Effector CD4-positive, alpha-beta T cell (primary cell): ENCODE data around the gene RICTOR.
"Not testable (repeated sequence)": the region's sequence is repeated elsewhere in the genome, so short reads cannot be mapped to it uniquely, and the experiment has no call there.

ENCODE experiments used
- DNase-seq: peaks from one replicate; pipeline ENCODE4 v3.0.0-alpha.2; 2020

Gene RICTOR

DNA sequence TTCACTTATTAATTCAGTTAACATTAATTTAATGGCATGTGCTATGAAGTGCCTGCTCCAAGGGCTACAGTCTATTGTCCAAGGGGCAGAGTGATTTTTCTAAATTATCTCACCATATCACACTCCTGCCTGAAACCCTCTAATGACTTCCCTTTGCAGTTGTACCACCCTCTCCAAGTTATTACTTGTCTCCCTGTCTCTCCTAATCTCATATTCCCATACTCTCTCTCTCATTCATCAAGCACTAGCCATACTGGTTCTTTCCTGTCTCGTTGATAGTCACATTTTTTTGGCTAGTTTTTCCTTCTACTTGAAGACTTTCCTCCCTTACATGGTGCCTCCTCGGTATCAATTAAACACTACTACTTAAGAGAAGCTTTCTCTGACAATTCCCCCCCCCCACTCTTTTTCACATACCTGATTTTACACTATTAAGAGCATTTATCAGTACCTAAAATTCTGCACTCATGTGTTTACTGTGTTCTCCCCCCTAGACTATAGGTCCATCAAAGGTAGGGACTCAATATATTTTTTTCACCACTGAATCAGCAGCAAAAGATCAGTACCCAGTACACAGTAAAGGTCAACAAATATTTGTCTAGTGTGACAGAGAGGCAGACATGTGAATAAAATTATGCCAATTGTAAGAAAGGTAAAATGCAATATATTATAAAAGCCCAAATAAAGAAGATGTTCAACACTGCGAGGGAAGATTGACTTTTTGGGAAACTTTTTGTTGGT, 19.0 kb downstream of the RICTOR start:
- DNase-seq: no peak

- no peak for DNase-seq
Measured at GRCh38 chr5:39053189-39053588, 21.0 kb downstream of the RICTOR start.

- DNase-seq: no peak
Measured at GRCh38 chr5:39052141-39052540, 22.1 kb downstream of the RICTOR start.

DNA sequence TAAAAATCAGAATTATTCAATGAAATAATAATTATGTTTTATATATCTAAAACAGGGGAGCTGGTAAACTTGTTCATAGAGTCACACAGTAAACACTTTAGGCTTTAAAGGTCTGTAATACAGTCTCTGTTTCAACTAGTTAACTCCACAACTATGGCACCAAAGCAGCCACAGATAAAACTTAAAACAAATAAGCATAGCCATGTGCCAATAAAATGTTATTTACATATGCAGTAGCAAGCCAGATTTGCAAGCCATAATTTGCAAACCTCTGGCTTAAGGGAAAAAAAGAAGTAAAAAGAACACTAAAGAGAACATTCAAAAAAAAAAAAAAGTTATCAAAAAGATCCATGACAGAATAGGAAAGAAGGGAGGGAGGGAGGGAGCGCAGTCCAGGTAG, 24.9 kb downstream of the RICTOR start:
- no peak for DNase-seq

DNA sequence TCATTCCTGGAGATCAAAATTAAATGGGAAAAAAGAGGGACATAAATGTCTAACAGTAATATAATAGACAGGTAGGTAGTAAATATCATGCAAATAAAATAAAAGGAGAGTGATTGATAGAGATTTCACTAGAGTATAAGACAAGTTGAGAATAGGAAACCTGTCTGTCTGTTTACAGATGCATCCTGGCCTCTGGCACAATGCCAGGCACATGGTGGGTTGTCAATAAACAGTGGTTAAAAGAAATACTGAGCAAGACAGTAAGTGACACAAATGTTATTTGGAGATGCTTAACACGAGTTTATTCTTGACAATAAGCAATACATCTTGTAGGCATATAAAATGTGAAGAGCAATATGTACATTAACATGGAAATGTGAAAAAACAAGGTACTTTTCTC, 33.3 kb downstream of the RICTOR start:
- no peak for DNase-seq

GRCh38 chr5:39034493-39034892, 39.7 kb downstream of the RICTOR start:
- DNase-seq: not testable (repeated sequence)

GRCh38 chr5:39031041-39031440, 43.2 kb downstream of the RICTOR start:
- DNase-seq: no peak

GRCh38 chr5:39025456-39025855, 48.7 kb downstream of the RICTOR start:
- DNase-seq: no peak

- no peak for DNase-seq
Measured at GRCh38 chr5:39024884-39025283, 49.3 kb downstream of the RICTOR start.

GRCh38 chr5:39024005-39024404, 50.2 kb downstream of the RICTOR start:
- DNase-seq: no peak

- no peak for DNase-seq
Measured at GRCh38 chr5:39023121-39023520, 51.1 kb downstream of the RICTOR start.

GRCh38 chr5:39022151-39022550, 52.0 kb downstream of the RICTOR start:
- DNase-seq: no peak

DNA sequence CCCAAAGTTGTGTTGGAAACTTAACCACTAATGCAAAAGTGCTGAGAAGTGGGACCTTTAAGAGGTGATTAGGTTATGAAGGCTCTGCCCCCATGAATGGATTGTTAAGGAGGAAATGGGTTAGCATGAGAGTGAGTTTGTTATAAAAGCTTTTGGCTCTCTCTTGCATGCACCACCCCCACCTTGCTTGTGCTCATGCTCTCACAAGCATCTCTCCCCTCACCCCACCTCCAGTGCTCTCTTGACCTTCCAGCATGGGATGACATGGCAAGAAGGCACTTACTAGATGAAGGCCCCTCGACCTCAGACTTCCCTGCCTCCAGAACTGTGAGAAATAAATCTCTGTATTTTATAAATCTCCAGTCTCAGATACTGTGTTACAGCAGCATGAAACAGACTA, 52.8 kb downstream of the RICTOR start:
- DNase-seq: no peak

- DNase-seq: no peak
Measured at GRCh38 chr5:39020458-39020857, 53.7 kb downstream of the RICTOR start.

DNA sequence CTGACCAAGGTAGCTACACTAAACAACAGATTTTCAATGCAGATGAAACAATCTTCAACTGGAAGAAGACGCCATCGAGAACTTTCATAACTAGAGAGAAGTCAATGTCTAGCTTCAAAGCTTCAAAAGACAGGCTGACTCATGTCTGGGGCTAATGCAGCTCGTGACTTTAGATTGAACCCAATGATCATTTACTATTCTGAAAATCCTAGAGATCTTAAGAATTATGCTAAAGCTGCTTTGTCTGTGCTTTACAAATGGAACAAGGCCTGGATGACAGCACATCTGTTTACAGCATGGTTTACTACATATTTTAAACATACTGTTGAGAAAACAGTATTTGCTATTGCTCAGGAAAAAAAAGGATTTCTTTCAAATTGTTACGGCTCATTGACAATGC, 54.9 kb downstream of the RICTOR start:
- no peak for DNase-seq

DNA sequence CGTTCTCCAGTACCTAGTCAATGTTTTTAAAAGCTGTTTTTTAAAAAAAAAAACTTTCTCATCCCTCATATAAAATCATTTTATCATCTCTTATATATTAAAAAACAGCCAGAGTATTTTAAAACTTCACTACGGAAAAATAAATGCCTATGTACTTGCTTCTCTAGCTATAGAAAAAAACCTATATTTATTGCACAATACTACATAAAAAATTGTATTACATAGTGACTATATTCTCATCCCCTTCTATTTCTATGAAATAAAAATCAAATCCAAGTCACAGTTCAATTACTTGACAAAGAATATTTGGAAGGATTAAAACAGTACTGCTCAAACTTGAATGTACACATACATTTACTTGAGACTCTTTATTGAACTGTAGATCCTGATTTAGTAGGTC, 56.7 kb downstream of the RICTOR start:
- no peak for DNase-seq

- DNase-seq: no peak
Measured at GRCh38 chr5:39016587-39017275, 57.5 kb downstream of the RICTOR start.

GRCh38 chr5:39015743-39016586, 58.2 kb downstream of the RICTOR start:
- no peak for DNase-seq

DNA sequence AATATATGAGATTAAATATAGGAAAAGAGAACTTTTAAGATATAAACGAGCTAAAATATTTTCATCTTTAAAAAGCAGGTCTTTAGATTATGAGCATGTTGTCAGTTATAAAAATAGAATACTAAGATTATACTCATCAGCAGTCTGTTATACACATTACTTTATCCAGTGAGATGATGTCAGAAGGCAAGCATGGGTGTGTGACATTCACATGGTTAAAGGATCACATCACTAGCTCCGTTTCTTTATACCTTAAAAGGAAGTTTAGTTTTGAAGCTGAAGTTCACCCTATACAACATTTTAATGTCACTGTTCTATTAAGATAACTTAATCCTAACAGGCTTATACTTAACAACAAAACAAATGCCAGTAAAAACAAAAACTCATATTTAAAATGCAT, 59.6 kb downstream of the RICTOR start:
- DNase-seq: no peak

GRCh38 chr5:39013938-39014337, 60.3 kb downstream of the RICTOR start:
- DNase-seq: no peak

DNA sequence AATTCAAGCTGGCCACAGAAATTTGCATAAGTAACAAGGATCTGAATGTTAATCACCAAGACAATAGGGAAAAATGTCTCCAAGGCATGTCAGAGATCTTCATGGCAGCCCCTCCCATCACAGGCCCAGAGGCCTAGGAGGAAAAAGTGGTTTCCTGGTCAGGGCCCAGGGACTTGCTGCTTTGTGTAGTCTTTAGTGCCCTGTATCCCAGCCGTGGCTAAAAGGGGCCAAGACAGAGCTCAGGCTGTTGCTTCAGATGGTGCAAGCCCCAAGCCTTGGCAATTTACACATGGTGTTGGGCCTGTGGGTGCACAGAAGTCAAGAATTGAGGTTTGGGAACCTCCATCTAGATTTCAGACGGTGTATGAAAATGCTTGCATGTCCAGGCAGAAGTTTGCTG, 63.2 kb downstream of the RICTOR start:
- not testable (repeated sequence) for DNase-seq

DNA sequence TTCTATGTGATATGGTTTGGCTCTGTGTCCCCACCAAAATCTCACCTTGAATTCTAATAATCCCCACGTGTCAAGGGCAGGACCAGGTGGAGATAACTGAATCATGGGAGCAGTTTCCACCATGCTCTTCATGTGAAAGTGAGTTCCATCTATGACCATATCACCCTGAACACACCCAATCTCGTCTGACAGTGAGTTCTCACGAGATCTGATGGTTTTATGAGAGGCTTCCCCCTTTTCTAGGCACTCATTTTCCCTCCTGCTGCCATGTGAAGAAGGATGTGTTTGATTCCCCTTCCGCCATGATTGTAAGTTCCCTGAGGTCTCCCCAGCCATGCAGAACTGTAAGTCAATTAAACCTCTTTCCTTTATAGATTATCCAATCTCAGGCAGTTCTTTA, 64.2 kb downstream of the RICTOR start:
- DNase-seq: no peak

- no peak for DNase-seq
Measured at GRCh38 chr5:39009280-39009679, 64.9 kb downstream of the RICTOR start.

GRCh38 chr5:39006650-39007049, 67.5 kb downstream of the RICTOR start:
- no peak for DNase-seq
